GM19395 (cell line): ENCODE data around the gene PRRT1B.

ENCODE experiments used
- ATAC-seq: cut with Tn5 transposase; IDR thresholded peaks from one replicate; pipeline ENCODE4 v1.9.1; 2021; ENCODE audit warnings: mild to moderate bottlenecking, moderate library complexity; ENCODE audit not compliant: unreplicated experiment

Gene PRRT1B

DNA sequence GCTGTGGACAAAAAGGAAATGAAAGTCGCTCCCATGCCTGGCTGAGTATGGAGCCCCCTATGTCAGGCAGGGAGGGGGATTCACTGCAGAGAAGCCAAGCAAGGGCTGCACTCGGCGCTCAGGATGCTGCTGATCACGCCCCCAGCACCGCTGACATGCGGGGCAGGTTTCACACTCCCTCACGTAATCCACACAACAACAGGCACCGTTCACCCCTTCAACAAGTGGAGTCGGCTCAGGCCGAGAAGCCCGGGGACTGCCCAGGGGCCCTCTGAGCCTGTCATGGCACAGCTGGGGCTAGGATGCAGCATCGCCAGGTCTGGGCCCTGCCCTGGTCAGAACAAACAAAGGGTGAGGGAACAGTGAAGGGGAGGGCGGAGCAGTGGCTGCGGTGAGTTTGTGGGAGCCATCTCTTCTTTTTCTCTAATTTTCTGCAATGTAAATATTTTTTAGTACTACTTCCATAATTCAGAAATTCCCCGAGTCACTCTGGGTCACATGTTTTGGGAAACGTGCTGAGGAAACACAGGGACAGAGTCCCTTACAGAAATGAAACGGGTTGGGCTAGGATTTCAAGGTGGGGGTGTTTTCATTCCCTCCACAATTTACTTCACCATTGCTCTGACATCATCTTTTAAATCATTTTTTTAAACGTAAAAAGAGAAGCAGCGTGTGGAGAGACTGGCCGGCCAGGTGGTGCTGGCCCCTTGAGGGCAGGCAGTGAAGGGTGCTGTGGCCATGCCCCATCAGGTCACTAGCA is 49.8 kb downstream of the PRRT1B start:
- no peak for ATAC-seq

DNA sequence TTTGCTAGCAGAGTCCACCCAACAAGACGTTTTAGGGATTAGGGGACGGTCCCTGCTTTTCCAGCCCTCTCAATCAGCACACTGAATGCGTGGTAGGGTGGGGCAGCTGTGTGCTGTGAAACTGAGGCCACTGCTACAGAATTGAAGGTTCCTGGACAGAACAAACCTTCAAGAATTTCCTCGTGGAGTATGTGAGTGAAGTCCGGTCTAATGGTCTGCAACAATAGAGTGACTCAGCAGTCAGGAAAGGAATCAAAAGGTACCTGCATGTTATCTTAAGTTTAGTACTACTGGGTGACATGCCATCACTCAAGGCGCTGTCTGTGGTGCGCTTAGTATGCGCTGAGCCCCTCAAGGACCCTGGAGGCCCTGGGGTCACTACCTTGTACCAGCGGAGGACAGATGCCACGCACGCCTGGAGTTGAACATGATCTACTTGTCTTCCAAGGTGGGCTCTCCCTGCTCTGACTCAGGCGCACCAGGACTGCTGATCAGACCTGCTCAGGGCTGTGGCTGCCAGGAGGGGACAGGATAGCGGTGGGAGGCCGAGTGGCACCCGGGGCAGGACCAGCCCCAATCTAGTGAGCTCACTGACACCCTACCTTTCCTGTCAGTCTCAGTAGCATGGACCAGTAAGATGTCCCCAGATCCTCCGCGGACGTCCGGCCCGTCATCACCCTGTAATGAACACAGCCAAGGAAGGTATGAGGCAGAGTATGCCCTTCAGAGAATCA is 50.5 kb downstream of the PRRT1B start:
- ATAC-seq, result no peak

DNA sequence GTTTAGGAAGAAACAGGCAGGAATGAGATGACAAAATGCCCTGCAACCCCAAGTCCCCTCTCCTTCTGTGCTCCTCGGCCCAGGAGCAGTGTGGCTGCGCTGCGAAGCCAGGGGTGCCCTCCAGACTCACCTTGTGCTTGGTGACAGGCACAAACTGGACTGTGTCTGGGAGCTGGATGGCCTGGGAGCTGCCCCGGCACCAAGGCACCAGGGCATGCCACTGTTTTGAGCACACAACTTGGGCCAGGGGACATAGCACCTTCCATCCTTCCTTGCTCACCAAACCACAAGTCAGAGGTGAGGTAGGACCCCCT is 51.1 kb downstream of the PRRT1B start:
- ATAC-seq, result no peak

DNA sequence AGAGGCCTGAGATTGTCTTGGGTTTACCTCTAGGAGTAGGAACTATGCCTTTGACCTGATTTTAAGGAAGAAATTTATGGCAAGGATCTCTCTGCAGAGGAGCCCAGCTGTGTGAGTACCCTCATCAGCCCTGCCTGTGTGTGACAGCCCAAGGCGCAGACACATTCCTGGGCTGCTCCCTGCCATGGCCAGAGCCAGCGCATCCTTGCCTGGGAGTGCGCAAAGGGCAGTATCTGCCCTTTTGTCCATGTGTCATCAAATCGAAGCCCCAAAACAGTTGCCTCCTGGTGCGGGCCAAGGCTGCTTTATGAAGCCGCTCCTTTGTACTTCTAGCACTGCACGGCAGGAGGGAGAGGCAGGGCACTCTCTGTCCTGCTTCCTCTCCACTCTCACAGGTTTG is 51.9 kb downstream of the PRRT1B start:
- no peak for ATAC-seq

DNA sequence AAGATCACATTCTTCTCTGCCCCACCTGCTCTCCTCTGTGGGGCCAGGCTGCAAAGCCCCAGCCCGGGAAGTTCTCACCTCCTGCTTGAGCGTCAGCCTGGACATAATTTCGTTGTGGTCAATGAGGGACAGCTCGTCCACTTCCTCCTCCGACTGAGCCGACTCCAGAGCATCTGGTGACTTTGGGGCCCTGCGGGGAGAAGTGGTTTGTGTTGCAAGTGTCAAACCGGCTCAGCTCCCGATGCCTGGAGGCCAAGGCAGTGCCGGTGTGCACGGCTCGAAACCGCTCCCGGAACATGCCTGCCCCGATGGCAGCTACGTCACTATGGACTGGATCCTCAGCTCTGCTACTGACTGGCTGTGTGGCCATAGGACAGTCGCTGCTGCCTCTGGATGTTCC is 52.8 kb downstream of the PRRT1B start:
- ATAC-seq, result no peak

DNA sequence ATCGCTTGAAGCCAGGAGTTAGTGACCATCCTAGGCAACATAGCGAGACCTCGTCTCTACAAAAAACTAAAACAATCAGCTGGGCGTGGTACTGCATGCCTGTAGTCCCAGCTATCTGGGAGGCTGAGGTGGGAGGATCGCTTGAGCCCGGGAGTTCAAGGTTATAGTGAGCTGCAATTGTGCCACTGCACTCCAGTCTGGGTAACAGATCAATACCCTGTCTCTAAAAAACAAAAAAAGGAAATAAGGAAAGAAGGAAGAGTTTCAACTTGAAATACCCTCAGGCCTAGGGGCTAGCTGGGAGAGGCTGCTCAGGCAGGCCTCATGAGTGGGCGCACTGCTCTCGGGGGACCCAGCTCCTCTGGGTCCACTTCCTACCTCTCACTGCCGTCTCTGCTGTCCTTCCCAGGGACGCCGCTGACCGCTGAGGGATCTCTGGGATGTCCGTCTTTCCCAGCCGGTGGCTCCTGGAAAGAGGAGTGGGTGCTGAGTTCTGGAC is 56.4 kb downstream of the PRRT1B start:
- ATAC-seq, result no peak

DNA sequence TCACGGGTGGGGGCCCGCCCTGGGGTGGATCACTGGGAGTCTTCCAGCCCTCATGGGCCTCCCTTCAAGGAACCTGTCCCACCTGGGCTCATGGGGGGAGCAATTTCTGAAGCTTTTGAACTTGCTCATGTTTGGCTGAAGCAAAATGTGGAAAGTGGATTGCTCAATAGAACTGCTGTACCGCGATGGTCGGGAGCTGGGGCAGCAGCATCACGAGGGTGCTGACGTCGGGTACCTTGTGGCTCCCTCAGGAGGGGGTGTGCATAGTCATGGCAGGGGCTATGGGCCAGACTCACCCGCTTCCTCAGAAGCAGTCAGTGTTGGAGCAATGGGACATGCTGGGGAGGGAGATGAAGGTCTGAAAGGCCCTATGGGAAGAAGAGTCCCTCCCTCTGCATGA is 57.9 kb downstream of the PRRT1B start:
- no peak for ATAC-seq

DNA sequence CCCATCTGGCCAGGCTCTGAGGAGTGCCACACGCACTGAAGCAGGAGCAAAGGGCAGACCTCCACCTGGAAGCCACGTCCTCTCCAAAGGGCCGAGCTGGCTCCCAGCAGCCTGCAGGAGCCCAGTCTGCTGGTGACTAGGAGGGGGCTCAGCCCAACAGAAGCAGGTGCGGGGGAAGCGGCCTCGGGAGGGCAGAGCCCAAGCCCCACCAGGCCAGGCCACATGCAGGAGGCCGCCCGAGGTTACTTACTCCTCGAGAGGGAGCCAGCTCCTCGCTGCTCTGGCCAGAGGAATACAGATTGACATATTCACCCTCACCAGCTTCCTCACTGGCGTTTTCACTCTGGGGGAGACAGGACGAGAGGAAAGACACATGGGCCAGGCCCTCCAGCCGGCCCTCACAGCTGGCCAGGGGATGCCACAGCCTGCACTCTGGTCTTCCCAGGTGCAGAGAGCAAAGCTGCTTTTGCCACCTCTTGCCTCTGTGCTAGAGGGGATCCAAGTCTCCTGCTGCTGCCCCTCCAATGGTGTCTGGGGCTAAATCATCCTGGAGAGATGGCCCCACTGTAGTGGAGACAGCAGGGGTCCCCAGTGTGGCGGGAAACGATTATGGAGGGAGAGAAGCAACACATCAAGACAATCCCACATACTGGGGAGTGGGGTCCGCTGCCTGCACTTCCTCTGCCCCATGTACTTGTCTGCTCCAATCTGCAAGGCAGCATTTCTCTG is 58.6 kb downstream of the PRRT1B start:
- ATAC-seq, result no peak

DNA sequence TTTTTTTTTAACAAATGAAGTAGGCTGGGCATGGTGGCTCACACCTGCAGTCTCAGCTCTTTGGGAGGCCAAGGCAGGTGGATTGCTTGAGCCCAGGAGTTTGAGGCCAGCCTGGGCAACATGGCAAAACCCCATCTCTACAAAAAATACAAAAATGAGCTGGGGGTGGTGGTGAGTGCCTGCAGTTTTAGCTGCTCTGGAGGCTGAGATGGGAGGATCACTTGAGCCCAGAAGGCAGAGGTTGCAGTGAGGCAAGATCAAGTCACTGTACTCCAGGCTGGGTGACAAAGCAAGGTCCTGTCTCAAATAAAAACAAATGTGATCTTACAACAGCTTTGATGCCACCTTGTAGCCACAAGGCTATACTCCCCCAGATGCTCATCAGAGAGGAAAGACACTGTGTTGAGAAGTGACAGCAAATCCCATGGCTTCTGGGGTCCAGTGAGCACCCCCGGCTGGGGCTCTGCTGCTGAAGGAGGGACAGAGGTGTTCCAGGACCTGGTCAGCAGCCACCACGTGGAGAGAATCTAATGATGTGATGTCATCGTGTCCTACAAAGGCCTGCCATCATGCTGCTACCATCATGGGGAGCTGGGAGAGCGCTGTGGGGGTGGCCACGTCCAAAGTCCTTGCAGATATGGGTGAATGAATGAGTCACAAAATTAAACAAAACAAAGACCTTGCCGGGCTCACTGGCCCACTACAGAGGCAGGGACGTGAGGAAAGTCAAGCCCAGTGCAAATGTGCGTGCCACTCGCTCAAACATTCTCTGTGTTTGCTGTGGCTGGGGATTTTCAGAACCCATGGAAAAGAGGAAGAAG is 60.7 kb downstream of the PRRT1B start:
- ATAC-seq, result no peak

DNA sequence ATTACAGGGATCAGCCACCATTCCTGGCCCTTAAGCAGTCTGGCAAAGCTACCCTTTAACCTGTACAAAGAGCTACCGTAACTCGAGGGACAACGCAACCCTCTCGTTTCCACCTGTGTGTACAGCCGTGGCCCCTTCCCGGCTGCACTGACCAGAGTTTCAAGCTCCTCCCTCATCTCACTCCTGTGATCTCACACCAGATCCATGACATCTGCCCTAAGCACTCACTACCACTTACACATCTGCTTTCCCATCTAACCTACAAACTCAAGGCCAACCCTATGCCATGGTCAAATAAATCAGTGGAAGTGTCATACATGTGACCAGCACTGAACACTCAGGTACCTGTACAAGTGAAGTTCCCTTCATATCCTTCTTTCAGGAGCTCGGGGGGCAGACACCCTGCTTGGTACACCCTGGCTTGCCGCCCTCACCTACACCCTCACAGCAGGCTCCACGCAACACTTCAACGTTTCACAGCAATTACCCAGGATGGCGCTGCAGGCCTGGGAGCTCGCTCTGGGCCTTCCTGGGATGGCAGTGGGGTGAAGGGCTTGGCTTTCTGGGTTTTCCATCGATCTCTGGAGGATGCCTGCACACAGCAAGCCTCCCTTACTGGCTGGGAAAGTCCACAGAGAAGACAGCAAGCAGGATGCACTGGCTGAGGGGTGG is 61.7 kb downstream of the PRRT1B start:
- no peak for ATAC-seq

DNA sequence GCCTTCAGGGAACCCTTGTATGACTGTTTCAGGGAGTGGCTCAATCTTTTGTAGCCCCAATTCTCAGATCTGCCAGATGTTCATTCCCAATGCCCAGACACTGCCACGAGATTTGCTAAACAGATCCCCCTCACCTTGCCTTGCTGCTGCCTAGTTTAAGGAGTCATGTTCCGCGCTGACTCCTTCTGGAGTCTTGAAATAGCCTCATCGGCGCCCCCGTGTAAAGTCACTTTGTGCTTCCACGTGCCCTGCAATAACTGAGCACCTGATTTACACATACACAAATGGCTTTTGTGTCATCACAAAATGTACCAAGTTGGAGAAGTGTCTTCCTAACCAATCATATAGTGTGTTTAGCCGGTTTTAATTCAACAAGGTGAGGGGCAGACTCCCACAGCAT is 62.3 kb downstream of the PRRT1B start:
- ATAC-seq, result no peak

DNA sequence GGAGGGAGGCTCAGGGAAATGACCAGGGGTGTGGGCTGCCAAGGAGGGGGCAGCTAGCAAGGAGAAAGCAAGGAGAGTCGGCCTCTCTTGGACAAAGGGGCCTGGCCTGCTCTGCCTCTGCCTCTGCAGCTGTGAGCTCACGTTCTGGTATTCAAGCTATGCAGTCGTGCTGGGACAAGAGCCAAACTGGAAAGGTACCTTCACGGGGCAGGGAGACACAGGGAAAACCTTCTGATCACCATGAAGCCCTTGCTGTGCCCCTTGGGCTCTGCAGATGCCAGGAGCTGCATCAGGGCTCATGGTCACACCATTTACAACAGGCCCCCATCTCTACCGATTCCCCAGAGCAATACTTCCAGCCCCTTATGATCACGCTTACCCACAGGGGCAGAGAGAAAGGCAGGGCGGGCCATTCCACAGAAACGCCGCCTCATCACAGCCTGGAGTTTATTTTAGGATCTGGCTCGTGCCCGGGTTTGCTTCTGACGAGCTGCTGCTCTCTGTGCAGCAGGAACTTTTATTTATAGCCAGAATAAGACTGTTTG is 63.2 kb downstream of the PRRT1B start:
- ATAC-seq, result no peak
